Left lung (tissue), 14 donors: Measurements from ENCODE around the gene RFTN1. TPM values are rescaled to one million over a fixed set of nuclear protein-coding genes. Genes with fewer than 3 reads are reported as not detected.
A peak's percentile ranks its signal among the peaks of the same experiment; 100 is the strongest.

Experiments
- ATAC-seq: fragments of 200-7000 bp; cut with Tn5 transposase; one replicate; pipeline ENCODE4 v1.9.1; 2020; ENCODE audit warnings: moderate library complexity
- DNase-seq, 4 donors: peaks; one replicate each; pipeline ENCODE4 v3.0.0-alpha.2; 2013 to 2020
- H3K27ac ChIP-seq, 2 donors: fragments of 200-600 bp; sonication (generic) in 1 of 2; one replicate each; pipeline versions ENCODE4 v1.5.0 to v1.8.0; 2020 to 2021
- H3K27me3 ChIP-seq, 2 donors: fragments of 200-600 bp; sonication (generic) in 1 of 2; one replicate each; pipeline versions ENCODE4 v1.5.0 to v1.8.0; 2020 to 2021
- H3K36me3 ChIP-seq, 2 donors: fragments of 200-600 bp; sonication (generic) in 1 of 2; one replicate each; pipeline versions ENCODE4 v1.5.0 to v1.8.0; 2020 to 2021
- H3K4me1 ChIP-seq, 2 donors: fragments of 200-600 bp; one replicate each; pipeline ENCODE4 v1.8.0; 2021
- H3K4me3 ChIP-seq, 2 donors: fragments of 200-600 bp; sonication (generic) in 1 of 2; one replicate each; pipeline versions ENCODE4 v1.5.0 to v1.8.0; 2020 to 2021; ENCODE audit warnings: mild to moderate bottlenecking in 1 of 2
- H3K9me3 ChIP-seq, 2 donors: fragments of 200-600 bp; sonication (generic) in 1 of 2; one replicate each; pipeline versions ENCODE4 v1.5.0 to v1.8.0; 2020 to 2021
- intact Hi-C, 2 donors: fragments of 100-400 bp; cut with DNase I; formaldehyde crosslinking; loops; one replicate each; pipeline versions ENCODE4 v1.11.2 to v1.14.2; 2022
- long read RNA-seq, 12 donors: library from polyadenylated mRNA in 2 of 12; unstranded in 2 of 12; transcript quantifications; one replicate each; pipeline ENCODE4 v2.0.0 and lab custom pipeline, GENCODE V29; 2019 to 2026
- polyA plus RNA-seq, 6 donors: library from polyadenylated mRNA; unstranded; fragments of 120-200 nt; gene quantifications; one replicate each; pipeline ENCODE4 v1.2.1, GENCODE V29; 2013; ENCODE audit not compliant: insufficient read length in 6 of 6
- total RNA-seq, 2 donors: library from RNA; stranded (reverse); fragmentation: NEBNext Ultra II Directional; extraction: Animal tissue kit (Norgen Biotek cat#: 25700); gene quantifications; one replicate each; pipeline ENCODE4 v1.2.1, GENCODE V29; 2021
- TF ChIP-seq, protein P1 (sequence below), 2 donors: fragments of 200-600 bp; sonication (generic) in 1 of 2; IDR thresholded peaks; one replicate each; pipeline versions ENCODE4 v1.5.0 to v1.8.0; 2021; ENCODE audit warnings: antibody characterized with exemption in 2 of 2
- donor health status: DM: no; HTN: yes; CAD: no.
- donor health status: DM: no; HTN: no; CAD: no.

The RFTN1 gene
- total RNA-seq: 10 to 100 TPM; 47.2 to 85.1 TPM
- polyA plus RNA-seq: 10 to 100 TPM; 62.4 to 74.5 (median 67.6) TPM
- long read RNA-seq, donor 1, transcript RFTN1-201 (10 exons, 2,982 nt): major isoform, 20 of 58 reads
- long read RNA-seq, donor 1, partial matches to known transcripts: 38 of 58 reads
- long read RNA-seq, donor 1, other reads (novel, unspliced or antisense): 0 of 58 reads
- long read RNA-seq, donor 2, transcript RFTN1-201 (10 exons, 2,982 nt): major isoform, 19 of 19 reads
- long read RNA-seq, donor 2, partial matches to known transcripts: 0 of 19 reads
- long read RNA-seq, donor 2, other reads (novel, unspliced or antisense): 0 of 19 reads
- long read RNA-seq, donor 3, transcript RFTN1-201 (10 exons, 2,982 nt): major isoform, 6 of 6 reads
- long read RNA-seq, donor 3, partial matches to known transcripts: 0 of 6 reads
- long read RNA-seq, donor 3, other reads (novel, unspliced or antisense): 0 of 6 reads
- long read RNA-seq, donor 4, partial matches to known transcripts: 3 of 17 reads
- long read RNA-seq, donor 4, other reads (novel, unspliced or antisense): 10 of 17 reads
- long read RNA-seq, donor 5, transcript RFTN1-201 (10 exons, 2,982 nt): major isoform, 12 of 13 reads
- long read RNA-seq, donor 5, partial matches to known transcripts: 0 of 13 reads
- long read RNA-seq, donor 5, other reads (novel, unspliced or antisense): 0 of 13 reads
- long read RNA-seq, donor 6, transcript RFTN1-201 (10 exons, 2,982 nt): major isoform, 9 of 9 reads
- long read RNA-seq, donor 6, partial matches to known transcripts: 0 of 9 reads
- long read RNA-seq, donor 6, other reads (novel, unspliced or antisense): 0 of 9 reads
- long read RNA-seq, donor 7, transcript RFTN1-201 (10 exons, 2,982 nt): major isoform, 10 of 10 reads
- long read RNA-seq, donor 7, partial matches to known transcripts: 0 of 10 reads
- long read RNA-seq, donor 7, other reads (novel, unspliced or antisense): 0 of 10 reads
- long read RNA-seq, donor 8, transcript RFTN1-201 (10 exons, 2,982 nt): major isoform, 12 of 12 reads
- long read RNA-seq, donor 8, partial matches to known transcripts: 0 of 12 reads
- long read RNA-seq, donor 8, other reads (novel, unspliced or antisense): 0 of 12 reads
- long read RNA-seq, donor 9: 0 reads
- long read RNA-seq, donor 10, partial matches to known transcripts: 3 of 9 reads
- long read RNA-seq, donor 10, other reads (novel, unspliced or antisense): 2 of 9 reads
- long read RNA-seq, donor 11, transcript RFTN1-201 (10 exons, 2,982 nt): major isoform, 6 of 6 reads
- long read RNA-seq, donor 11, partial matches to known transcripts: 0 of 6 reads
- long read RNA-seq, donor 11, other reads (novel, unspliced or antisense): 0 of 6 reads
- long read RNA-seq, donor 12, transcript RFTN1-201 (10 exons, 2,982 nt): major isoform, 10 of 10 reads
- long read RNA-seq, donor 12, partial matches to known transcripts: 0 of 10 reads
- long read RNA-seq, donor 12, other reads (novel, unspliced or antisense): 0 of 10 reads

DNA sequence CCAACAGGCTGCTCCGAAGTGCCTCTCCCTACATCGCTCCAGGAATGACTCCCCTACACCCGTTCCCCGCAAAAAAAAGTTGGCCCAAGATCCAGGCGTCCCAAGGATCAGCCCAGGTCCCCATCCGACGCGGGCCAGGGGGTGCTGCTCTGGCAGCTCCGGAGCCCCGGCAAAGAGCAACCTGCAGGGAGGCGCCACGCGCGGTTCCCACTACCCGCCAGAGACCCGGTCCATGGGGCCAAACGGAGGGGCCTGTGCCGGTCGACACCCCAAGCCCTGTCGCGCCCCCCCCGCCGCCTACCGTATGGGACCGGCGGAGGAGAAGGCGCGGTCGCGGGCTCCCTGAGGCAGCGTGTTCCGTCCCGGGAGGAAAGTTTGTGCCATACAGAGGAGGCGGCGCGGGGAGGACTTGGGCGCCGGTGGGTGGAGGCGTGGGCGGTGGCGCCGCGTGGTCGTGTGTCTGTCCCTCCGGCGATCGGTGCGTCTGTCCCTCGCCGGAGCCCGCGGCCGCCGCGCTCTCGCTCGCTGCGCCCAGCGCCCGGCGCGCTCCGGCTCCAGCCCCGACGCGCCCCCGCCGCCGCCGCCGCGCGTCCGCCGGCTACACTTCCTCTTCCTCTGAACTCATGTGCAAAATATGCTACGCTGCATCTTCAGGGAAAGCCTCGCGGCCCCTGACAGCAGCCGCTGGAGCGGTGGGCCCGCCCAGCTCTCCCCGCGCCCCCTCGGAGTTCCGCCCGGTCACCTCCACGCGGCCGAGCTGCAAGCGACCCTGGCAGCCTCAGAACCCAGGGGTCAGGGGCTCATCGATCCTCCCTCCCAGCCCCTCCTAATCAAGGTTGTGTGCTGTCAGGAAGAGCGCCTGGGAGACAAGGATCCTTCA is at the start of gene RFTN1:
Gene RFTN1 (minus strand): TSS at position 559 of the 880 bp plus-strand sequence. CDS start 19,830 bp downstream, outside the sequence.
- peak; percentile 64 to 90 (median 70) for DNase-seq
- peak within 1 kb of the TSS; percentile 82 to 86 for H3K4me3 ChIP-seq
- TF ChIP-seq, protein P1, sequence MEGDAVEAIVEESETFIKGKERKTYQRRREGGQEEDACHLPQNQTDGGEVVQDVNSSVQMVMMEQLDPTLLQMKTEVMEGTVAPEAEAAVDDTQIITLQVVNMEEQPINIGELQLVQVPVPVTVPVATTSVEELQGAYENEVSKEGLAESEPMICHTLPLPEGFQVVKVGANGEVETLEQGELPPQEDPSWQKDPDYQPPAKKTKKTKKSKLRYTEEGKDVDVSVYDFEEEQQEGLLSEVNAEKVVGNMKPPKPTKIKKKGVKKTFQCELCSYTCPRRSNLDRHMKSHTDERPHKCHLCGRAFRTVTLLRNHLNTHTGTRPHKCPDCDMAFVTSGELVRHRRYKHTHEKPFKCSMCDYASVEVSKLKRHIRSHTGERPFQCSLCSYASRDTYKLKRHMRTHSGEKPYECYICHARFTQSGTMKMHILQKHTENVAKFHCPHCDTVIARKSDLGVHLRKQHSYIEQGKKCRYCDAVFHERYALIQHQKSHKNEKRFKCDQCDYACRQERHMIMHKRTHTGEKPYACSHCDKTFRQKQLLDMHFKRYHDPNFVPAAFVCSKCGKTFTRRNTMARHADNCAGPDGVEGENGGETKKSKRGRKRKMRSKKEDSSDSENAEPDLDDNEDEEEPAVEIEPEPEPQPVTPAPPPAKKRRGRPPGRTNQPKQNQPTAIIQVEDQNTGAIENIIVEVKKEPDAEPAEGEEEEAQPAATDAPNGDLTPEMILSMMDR (IDR thresholded peaks at IDR 0.05): no peak
- intact Hi-C loops: no loop called here
- no peaks in the 10 kb centered on the region for H3K27me3 ChIP-seq
- H3K27ac ChIP-seq: peak within 1 kb of the TSS; percentile 83 to 86
- peaks cover 13 to 68% of the 10 kb centered on the region in 2 donors for H3K4me1 ChIP-seq
- H3K36me3 ChIP-seq: no peaks in the 10 kb centered on the region
- no peaks in the 10 kb centered on the region for H3K9me3 ChIP-seq
- peak; percentile 49 for ATAC-seq

GRCh38 chr3:16559653-16560365 is 46.3 kb upstream of the RFTN1 start:
- ATAC-seq (no peak), DNase-seq (no peak)
- Histone ChIP-seq H3K4me3 (no peak overlapping the region), H3K9me3 (peaks cover 0 to 6% of the 10 kb centered on the region in 2 donors), H3K36me3 (no peaks in the 10 kb centered on the region), H3K27me3 (no peaks in the 10 kb centered on the region), H3K4me1 (no peaks in the 10 kb centered on the region), H3K27ac (no peak overlapping the region)
- TF ChIP-seq, protein P1 (IDR thresholded peaks at IDR 0.05): no peak
- intact Hi-C loops: no loop called here

GRCh38 chr3:16554126-16554525 is 40.6 kb upstream of the RFTN1 start:
- intact Hi-C loops: loop anchor here in 1 of 2 donors (5.0 kb wide), 1 partner anchor 267 kb away; no protein-coding TSS in a partner anchor
- DNase-seq (no peak), ATAC-seq (no peak)
- Histone ChIP-seq H3K4me1 (peaks cover 0 to 5% of the 10 kb centered on the region in 2 donors), H3K4me3 (no peak overlapping the region), H3K27ac (no peak overlapping the region), H3K9me3 (no peaks in the 10 kb centered on the region), H3K36me3 (no peaks in the 10 kb centered on the region), H3K27me3 (no peaks in the 10 kb centered on the region)
- TF ChIP-seq, protein P1 (IDR thresholded peaks at IDR 0.05): no peak

DNA sequence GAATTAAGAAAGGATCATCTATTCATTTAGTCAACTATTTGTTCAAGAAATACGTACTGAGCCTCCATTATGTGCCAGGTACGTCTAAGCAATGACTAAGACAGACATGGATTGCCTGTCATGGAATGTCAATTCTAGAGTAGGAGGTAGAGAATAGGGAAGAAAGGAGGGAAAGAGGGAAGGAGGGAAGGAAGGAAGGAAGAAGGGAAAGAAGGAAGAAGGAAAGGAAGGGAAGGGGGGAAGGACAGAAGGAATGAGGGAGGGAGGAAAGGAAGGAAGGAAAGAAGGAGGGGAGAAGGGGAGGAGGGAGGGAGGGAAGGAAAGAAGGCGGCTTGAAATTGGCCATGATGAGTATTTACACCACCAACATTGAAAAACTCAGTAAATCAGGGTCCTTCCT is 39.3 kb upstream of the RFTN1 start:
- DNase-seq: no peak
- H3K4me1 ChIP-seq: peaks cover 0 to 5% of the 10 kb centered on the region in 2 donors
- intact Hi-C loops: loop anchor here in 1 of 2 donors (5.0 kb wide), 1 partner anchor 265 kb away; no protein-coding TSS in a partner anchor
- TF ChIP-seq, protein P1 (IDR thresholded peaks at IDR 0.05): no peak
- ATAC-seq: no peak
- H3K36me3 ChIP-seq: no peaks in the 10 kb centered on the region
- H3K9me3 ChIP-seq: no peaks in the 10 kb centered on the region
- H3K27ac ChIP-seq: no peak overlapping the region
- H3K4me3 ChIP-seq: no peak overlapping the region
- H3K27me3 ChIP-seq: no peaks in the 10 kb centered on the region
